Panc1 (cell line): ENCODE measurements around the gene TMCO6. TPM values are rescaled to one million over a fixed set of nuclear protein-coding genes. Genes with fewer than 3 reads are reported as not detected.
"Not testable (repeated sequence)": the region's sequence is repeated elsewhere in the genome, so short reads cannot be mapped to it uniquely, and the experiment has no call there.

Experiments
- ATAC-seq: fragments of 200-7000 bp; cut with Tn5 transposase; 2 replicates; pipeline ENCODE4 v1.9.1; 2020; ENCODE audit warnings: mild to moderate bottlenecking, moderate library complexity
- BruUV-seq: library from RNA; stranded (reverse); fragments of 400-500 nt; replicated peaks from 2 replicates; lab custom pipeline; 2021; lab: Mats Ljungman, UMichigan
- CTCF ChIA-PET: fragments of 300-600 bp; sonication (Branson Sonifier 250); formaldehyde crosslinking; loops from one replicate; lab custom pipeline; 2022; ENCODE audit warnings: antibody characterized with exemption; lab: Charles Lee
- POLR2A ChIA-PET: fragments of 300-600 bp; sonication (Branson Sonifier 250); formaldehyde crosslinking; loops from one replicate; lab custom pipeline; 2022; ENCODE audit warnings: antibody characterized with exemption; lab: Charles Lee
- DNase-seq: peaks from one replicate; pipeline ENCODE4 v3.0.0-alpha.2; 2010; ENCODE audit warnings: low read depth, low spot score
- H3K27ac ChIP-seq: 2 replicates; pipeline ENCODE4 v1.5.1; 2011; ENCODE audit warnings: mild to moderate bottlenecking, low read length, inconsistent platforms
- H3K27me3 ChIP-seq: fragments of 200-500 bp; sonication (Bioruptor generic); 2 replicates; pipeline ENCODE4 v1.6.0; 2014; ENCODE audit warnings: low read length, inconsistent platforms; ENCODE audit not compliant: control insufficient read depth, insufficient read depth
- H3K36me3 ChIP-seq: fragments of 200-500 bp; sonication (Bioruptor generic); 2 replicates; pipeline ENCODE4 v1.5.1; 2014; ENCODE audit warnings: inconsistent platforms, mild to moderate bottlenecking, low read length, moderate library complexity; ENCODE audit not compliant: control insufficient read depth, insufficient read depth
- H3K4me1 ChIP-seq: 2 replicates; pipeline ENCODE4 v1.5.1; 2011; ENCODE audit warnings: inconsistent platforms, mild to moderate bottlenecking, low read length, moderate library complexity; ENCODE audit not compliant: control insufficient read depth, insufficient read depth
- H3K4me3 ChIP-seq, 2 experiments: 2 replicates each; pipeline ENCODE4 v1.5.1; 2011 to 2012; ENCODE audit warnings: low read depth in 2 of 2, low read length in 2 of 2, mild to moderate bottlenecking in 2 of 2, inconsistent platforms in 1 of 2, moderate library complexity in 1 of 2
- H3K9me3 ChIP-seq: fragments of 200-500 bp; sonication (Bioruptor generic); 2 replicates; pipeline ENCODE4 v1.5.1; 2014; ENCODE audit warnings: low read depth, mild to moderate bottlenecking, inconsistent platforms, low read length, moderate library complexity; ENCODE audit not compliant: control insufficient read depth, insufficient read depth
- CTCF ChIP-seq: fragments of 450-650 bp; IDR thresholded peaks from 2 replicates; pipeline ENCODE4 v1.5.1; 2017; ENCODE audit warnings: mild to moderate bottlenecking
- POLR2AphosphoS5 ChIP-seq: IDR thresholded peaks from 2 replicates; pipeline ENCODE4 v1.6.1; 2012; ENCODE audit warnings: mild to moderate bottlenecking, low read depth, low read length, moderate library complexity
- REST ChIP-seq, 2 experiments: IDR thresholded peaks; 2 replicates each; pipeline ENCODE4 v1.6.1; 2011 to 2012; ENCODE audit warnings: low read depth in 2 of 2, control low read depth in 1 of 2, low read length in 1 of 2, mild to moderate bottlenecking in 1 of 2, moderate library complexity in 1 of 2; ENCODE audit not compliant: insufficient read depth in 1 of 2
- SIN3A ChIP-seq: IDR thresholded peaks from 2 replicates; pipeline ENCODE4 v1.6.1; 2012; ENCODE audit warnings: low read depth, mild to moderate bottlenecking, low read length, moderate library complexity, borderline replicate concordance; ENCODE audit not compliant: insufficient read depth
- TCF7L2 ChIP-seq: IDR thresholded peaks from 2 replicates; pipeline ENCODE4 v1.6.1; 2011; ENCODE audit warnings: mild to moderate bottlenecking, low read depth, low read length, inconsistent platforms
- in situ Hi-C: cut with HindIII; loops from 2 replicates; pipeline ENCODE4 v1.10.0; 2016; ENCODE audit warnings: low sequenced_read_pairs, low pct_unique_long_range_greater_than_20kb
- intact Hi-C: fragments of 100-400 bp; cut with micrococcal nuclease; formaldehyde crosslinking; loops from one replicate; pipeline ENCODE4 v1.10.0; 2022; ENCODE audit not compliant: unreplicated experiment
- total RNA-seq: library from RNA; stranded (reverse); gene quantifications from one replicate; pipeline ENCODE4 v1.2.1, GENCODE V29; 2021; ENCODE audit not compliant: unreplicated experiment

The TMCO6 gene
- total RNA-seq, 1 experiment from 2014 or later: 18.9 TPM

GRCh38 chr5:140591747-140592372 is 47.4 kb upstream of the TMCO6 start:
- Histone ChIP-seq H3K4me1 (no peaks in the 10 kb centered on the region), H3K27ac (no peak overlapping the region), H3K9me3 (no peaks in the 10 kb centered on the region), H3K27me3 (no peaks in the 10 kb centered on the region), H3K36me3 (no peaks in the 10 kb centered on the region), H3K4me3 (no peak overlapping the region)
- ChIA-PET POLR2A (no interaction called here), CTCF (interaction anchor here (0.5 kb wide), 1 partner anchor 233 kb away, joined by 8 read pairs; no protein-coding TSS in a partner anchor)
- no peak for DNase-seq
- in situ Hi-C loops (no loop called here), intact Hi-C loops (no loop called here)
- no TSS peak for BruUV-seq
- TF ChIP-seq REST (IDR thresholded peaks at IDR 0.05; ENCODE audit: insufficient read depth in 1 of 2, low read depth in 2 of 2, low read length in 1 of 2) (no peak), POLR2AphosphoS5 (no peak), TCF7L2 (no peak)
- peak; percentile 68 for ATAC-seq

- BruUV-seq, POLR2A ChIA-PET: not testable (repeated sequence)
Observed at GRCh38 chr5:140593070-140593469, 46.2 kb upstream of the TMCO6 start.

GRCh38 chr5:140594169-140594568 is 45.1 kb upstream of the TMCO6 start:
- Histone ChIP-seq H3K4me1 (no peaks in the 10 kb centered on the region), H3K4me3 (no peak overlapping the region), H3K36me3 (no peaks in the 10 kb centered on the region), H3K27ac (no peak overlapping the region; the same call in 1 of the 2 replicates), H3K27me3 (no peaks in the 10 kb centered on the region), H3K9me3 (no peaks in the 10 kb centered on the region)
- TF ChIP-seq POLR2AphosphoS5: no peak
- no peak for TF ChIP-seq SIN3A
- no peak for TF ChIP-seq CTCF
- no peak for TF ChIP-seq REST (IDR thresholded peaks at IDR 0.05; ENCODE audit: insufficient read depth in 1 of 2, low read depth in 2 of 2, low read length in 1 of 2)
- no peak for TF ChIP-seq TCF7L2
- BruUV-seq: no TSS peak
- DNase-seq (no peak), ATAC-seq (no peak)
- in situ Hi-C loops: no loop called here
- CTCF ChIA-PET: interaction anchor here (0.6 kb wide), 1 partner anchor 13 kb away, joined by 3 read pairs; no protein-coding TSS in a partner anchor
- POLR2A ChIA-PET: no interaction called here
- intact Hi-C loops: no loop called here

More at GRCh38 chr5:140593070-140593469, 46.2 kb upstream of the TMCO6 start:
- H3K27me3 ChIP-seq, CTCF ChIA-PET, H3K4me1 ChIP-seq, ATAC-seq, H3K36me3 ChIP-seq, DNase-seq, intact Hi-C loops, in situ Hi-C loops, H3K9me3 ChIP-seq: not testable (repeated sequence)
- Histone ChIP-seq H3K4me3 (peak overlapping the region; percentile 20 to 45; a peak in 3 of 4 replicates), H3K27ac (peak overlapping the region; percentile 20; the same call in 1 of the 2 replicates)
